HG03354 (cell line): ENCODE results near the gene KCNAB2.

Experiments
- ATAC-seq: cut with Tn5 transposase; IDR thresholded peaks from one replicate; pipeline ENCODE4 v1.9.1; 2021; ENCODE audit warnings: mild to moderate bottlenecking; ENCODE audit not compliant: unreplicated experiment, poor library complexity, severe bottlenecking

The KCNAB2 gene

DNA sequence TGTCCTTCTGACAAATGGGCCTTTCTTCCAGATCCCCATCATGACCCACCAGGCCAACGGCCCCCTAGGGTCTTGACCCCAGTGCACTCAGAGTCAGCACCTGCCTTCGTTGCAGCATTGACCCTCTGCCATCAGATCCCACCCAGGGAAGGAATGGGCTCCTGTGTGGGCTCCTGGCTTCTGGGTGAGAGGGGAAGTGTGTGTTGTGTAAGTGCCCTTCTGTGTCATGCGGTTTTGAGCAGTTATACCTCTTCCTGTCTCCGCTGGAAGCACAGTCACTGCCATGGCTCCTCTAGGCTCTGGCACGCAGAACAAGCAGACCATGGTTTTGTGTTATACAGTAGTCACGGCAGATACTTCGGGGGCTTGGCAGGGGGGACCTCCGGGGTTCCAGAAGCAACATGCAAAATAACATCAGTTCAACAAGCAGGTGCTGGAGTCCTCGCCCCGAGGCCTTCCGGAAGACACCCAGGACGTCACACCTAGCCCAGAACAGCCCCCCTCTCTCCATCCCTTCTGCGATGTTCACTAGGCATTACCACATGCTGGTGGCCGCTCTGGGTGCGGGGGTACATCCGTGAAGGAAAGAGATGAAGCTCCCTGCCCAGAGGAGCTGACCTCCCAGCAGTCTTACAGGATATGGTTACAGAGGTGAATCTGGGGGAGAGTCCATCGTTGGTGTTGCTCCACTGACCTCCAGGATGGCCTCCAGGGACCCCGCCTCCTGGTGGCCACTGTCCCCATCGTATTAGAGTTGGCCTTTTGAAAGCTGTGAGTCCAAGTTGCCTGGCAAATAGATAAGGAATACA lies 17.4 kb upstream of the KCNAB2 start:
- peak; percentile 30 for ATAC-seq

DNA sequence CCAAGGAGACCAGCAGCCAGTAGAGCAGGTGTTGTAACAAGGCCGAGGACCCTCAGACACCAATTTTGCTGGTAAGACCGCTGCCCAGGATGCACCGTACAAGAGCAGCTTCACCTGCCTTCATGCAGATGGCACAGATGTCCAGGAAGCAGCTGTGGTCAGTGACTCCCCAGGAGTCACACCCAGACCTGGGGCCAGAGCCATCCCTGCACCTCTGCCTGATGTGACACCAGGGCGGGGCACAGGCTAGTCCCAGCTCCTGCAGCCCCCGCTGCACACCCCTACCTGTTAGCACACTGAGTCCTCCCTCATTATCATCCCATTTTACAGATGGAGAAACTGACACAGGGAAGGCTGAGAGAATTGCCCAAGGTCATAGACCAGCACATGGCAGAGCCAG lies 16.3 kb upstream of the KCNAB2 start:
- ATAC-seq: no peak

DNA sequence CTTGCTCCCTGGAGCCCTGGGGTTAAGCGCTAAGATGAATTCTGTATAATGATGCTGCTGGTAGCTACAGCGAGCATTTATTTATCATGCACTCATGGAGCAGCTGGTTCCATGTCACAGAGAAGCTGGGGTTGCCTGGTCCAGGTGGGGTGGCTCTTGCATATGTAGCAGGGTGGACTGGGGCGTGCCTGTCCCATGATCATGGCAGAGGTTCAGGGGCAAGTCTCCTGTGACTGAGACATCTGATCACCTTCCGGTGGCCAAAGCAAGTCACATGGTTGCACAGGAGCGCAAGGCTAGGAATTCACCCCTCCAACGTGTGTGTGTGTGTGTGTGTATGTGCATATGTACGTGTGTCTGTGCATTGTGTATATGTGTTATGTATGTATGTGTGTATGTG lies 15.6 kb upstream of the KCNAB2 start:
- ATAC-seq: no peak

DNA sequence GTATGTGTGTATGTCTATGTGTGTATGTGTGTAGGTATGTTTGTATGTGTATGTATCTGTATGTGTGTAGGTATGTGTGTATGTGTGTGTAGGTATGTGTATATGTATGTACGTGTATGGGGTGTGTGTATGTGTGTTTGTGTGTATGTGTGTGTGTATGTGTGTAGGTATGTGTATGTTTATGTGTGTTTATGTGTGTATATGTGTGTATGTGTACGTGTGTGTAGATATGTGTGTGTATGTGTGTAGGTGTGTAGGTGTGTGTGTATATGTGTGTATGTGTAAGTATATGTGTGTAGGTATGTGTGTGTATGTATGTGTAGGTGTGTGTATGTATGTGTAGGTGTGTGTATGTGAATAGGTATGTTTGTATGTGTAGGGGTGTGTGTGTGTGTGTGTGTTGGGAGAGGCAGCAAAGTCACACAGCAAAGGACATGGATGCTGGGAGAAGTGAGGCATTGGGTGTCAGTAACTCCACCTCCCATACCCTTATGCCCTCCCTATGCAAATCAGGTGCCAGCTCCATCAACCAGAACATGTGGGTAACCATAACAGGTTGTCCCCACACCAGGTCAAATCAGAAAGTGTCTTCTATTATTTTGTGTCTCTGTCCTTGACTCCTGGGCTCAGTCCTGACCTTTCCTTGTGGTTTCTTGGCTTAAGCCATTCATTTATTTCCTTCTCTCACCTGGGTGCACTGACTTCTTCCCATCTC lies 15.0 kb upstream of the KCNAB2 start:
- ATAC-seq: no peak

DNA sequence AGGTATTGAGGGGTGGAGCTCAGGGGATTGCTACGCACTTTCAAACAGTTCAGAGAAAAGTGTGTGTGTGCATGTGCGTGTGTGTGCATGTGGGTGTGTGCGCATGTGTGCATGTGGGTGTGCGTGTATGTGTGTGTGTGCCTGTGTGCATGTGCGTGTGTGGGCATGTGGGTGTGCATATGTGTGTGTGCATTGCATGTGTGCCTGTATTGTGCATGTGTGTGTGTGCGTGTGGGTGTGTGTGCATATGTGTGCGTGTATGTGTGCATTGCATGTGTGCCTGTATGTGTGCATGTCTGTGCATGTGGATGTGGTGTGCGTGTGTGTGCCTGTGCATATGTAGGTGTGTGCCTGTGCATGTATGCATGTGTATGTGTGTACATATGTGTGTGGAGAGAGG lies 12.6 kb upstream of the KCNAB2 start:
- no peak for ATAC-seq

DNA sequence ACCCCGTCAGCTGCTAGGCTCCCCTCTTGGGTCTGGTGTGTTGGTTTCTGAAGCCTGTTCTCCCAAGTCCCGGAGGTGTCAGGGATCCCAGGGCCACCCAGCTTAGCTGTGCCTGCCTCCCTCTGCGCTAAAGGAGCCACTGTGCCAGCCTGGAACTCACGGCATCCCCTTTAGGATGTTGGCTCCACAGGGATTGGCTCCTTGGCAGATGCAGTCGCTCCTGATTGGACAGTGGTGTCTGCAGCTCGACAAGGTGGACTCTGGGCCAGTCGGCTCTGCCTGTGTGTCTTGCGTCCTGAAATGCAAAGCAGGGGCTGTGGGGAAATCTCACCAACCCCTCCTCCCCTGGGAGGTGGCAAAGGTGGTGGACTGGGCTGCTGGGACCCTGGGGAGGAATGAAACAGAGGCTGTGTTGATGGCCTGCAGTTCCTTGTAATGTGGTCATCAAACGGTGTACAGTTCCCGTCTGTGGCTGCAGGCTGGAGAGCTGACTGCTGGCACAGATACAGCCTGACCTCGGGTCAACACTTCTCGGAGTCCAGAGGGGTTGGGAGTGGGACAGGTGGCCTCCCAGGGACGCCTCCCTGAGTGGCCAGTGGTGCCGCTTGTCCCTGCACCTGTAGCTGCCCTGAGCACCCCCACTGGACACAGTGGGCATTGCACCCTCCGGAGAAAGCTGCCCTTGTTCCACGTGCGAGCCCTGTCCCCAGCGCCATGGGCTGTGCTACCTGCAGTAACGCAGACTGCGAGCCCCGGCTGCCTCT lies 11.5 kb upstream of the KCNAB2 start:
- no peak for ATAC-seq

DNA sequence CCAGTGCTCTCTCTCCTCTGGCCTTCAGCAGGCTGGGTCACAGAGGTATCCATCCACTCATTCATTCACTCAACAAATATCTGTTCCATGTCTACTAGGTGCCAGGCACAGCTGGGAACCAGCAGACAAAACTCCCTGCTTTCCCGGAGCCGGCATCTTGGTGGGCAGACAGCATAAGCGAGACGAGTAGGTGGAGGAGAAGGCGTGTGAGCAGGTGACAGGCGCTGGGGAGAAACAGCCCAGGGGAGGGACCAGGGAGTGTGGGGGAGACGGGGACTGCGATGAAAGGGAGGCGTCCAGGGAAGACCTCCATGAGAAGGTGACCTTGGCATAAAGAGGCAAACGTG lies 11.0 kb upstream of the KCNAB2 start:
- ATAC-seq: no peak

DNA sequence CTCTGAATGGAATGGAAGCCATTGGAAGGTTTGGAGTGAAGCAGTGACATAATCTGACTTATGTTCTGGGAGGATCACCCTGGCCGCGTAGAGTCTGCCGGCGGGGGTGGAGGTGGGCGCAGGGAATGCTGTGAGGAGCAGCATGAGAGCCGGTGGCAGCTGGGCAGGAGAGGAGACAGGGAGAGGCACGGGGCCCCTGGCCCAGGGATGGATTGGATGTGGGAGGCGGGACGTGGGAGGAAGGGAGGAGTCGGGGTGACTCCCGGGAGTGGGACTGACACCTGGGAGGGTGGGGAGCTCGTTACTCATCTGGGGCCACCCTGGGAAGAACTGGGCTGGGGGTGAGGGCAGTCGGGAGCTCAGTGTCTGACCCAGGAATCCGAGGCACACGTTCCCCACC lies 10.4 kb upstream of the KCNAB2 start:
- ATAC-seq: no peak

DNA sequence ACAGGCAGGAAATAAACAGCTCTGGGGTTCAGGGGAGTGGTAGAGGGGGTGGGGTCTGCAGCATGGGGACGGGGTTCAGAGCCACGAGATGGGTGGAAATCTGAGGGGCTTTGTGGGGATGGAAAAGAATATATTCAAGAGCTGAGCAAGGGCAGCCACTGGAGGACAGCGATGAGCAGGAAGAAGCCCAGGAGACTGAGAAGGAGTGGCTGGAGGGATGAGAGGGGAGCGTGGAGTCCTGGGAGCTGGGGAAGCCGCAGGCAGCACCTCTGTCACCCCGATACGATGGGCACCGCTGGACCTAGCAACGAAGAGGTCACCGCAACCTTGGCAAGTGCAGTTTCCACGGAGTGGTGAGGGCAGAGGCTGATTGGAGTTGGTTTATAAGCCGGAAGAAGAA lies 10.0 kb upstream of the KCNAB2 start:
- no peak for ATAC-seq

DNA sequence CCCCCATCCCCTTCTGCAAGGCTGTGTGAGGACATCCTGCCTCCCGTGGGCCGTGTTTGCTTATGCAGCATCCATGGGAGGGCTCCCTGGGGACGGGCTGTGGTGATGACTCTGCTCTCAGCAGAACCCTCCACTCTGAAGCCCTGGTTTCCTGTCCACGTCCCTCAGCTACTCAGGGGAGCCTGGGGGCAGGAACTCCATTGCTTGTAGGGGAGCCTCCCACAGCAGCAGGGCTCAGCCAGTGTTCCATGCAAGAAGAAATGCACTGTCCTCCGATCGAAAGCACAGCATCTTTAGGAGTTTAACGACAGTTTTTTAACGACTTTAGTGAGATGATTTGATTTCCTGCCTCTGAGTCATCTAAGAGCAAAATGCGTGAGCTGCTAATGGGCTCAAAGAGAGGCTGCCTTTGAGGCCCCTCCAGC lies 8.3 kb upstream of the KCNAB2 start:
- ATAC-seq: peak; percentile 89

DNA sequence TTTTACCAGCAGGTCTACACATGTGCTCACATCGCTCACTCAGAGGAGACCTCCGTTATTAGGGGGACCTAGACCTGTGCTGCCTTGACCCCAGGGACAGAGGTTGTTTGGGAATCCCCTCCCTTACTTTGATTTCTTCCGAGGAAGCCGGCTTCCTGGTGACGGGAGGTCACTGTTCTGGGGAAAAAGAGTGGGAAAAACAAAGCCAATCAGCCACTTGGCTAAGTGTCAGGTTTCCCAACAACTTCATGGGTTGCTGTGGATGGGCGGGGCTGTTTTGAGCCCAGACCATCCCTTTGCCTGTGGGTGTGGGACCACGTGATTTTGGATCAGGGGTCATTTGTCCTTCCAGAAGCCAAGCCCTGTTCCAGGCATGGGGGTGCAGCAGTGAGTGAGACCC lies 7.1 kb upstream of the KCNAB2 start:
- no peak for ATAC-seq

DNA sequence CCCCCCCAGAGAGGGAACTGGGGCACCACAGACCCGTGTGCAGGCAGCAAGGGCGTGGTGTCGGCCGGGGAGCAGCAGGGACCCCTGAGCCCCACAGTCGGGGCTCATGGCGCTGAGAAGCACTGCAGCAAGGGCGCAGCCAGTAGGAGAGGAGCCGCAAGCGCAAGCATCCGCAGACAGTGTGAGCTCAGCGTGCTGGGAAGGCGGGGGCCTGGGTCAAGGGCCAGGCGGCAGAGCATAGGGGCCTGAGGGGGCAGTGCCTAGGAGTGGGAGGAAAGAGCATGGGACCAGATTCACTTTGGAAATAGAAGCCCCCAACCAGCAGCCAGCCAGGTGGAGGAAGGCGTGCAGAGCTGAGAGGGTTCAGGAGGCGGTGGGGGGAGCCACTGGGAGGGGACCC lies 6.7 kb upstream of the KCNAB2 start:
- ATAC-seq: no peak

DNA sequence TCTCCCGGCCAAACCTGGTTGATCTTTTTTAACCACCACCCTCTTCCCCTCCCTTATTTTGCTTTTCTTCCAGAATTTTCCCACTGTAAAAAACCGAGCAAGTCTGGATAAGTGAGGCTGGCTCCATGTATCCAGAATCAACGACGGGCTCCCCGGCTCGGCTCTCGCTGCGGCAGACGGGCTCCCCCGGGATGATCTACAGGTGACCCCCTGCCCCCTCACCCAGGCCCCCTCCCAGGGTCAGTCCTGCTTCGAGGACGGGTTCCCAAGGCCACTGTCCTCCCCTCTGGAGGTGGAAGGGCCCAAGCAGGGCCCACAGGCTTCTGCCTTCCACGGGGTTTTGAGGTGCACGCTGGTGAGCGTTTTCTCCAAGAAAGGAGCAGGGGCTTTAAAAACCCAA lies 5.2 kb upstream of the KCNAB2 start:
- ATAC-seq: no peak

DNA sequence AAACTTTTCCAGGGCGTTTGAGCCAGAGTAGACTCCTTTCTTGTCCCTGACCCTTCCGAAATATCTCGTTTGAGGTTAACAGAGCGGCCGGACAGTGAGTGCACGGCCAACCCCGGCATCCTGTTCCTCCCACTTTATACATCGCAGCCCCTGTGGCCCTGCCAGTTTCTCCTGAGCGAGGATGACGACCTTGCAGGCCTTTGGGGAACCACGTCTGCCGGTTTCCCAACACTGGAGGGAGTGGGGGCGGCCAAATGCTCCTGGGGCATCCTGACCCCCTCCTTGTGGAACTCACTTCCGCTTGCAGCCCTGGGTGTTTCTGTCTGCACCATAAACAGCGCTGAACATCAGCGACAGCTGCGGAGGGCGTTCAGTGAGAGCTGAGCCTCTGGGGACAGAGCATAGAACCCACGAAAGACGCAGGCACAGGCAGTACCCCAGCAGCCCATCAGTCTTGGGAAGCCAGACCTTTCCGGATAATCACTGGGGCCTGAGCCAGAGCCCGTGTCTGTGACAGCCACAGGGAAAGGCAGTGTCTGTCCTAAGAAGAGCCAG lies 4.8 kb upstream of the KCNAB2 start:
- ATAC-seq: no peak

DNA sequence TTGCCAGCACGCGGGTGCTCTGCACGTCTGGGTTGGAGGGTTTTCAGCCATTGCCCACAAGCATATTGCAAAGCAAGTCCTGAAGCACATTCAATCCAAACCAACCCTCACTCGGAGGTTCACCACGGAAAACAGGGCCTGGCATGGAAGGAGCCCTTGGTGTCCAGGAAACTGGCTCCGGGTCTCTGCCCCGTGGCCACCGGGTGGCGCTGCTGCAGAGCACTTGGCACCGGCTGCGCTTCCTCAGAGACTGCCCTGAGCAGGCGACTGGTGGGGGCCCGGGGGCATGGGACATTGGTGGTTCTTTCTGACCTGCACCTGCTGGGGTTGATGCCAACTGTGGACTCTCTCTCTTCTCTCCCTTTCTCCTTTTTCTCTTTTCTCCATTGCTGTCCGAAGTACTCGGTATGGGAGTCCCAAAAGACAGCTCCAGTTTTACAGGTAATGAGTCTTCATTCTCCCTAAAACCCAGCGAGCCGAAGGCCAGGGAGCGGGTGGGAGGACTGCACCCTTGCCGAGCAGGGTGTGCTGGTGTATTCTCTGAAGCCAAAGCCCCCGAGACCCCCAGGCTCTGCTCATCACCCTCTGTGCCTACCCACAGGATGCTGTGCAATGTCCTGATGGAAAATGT lies 4.1 kb upstream of the KCNAB2 start:
- no peak for ATAC-seq

DNA sequence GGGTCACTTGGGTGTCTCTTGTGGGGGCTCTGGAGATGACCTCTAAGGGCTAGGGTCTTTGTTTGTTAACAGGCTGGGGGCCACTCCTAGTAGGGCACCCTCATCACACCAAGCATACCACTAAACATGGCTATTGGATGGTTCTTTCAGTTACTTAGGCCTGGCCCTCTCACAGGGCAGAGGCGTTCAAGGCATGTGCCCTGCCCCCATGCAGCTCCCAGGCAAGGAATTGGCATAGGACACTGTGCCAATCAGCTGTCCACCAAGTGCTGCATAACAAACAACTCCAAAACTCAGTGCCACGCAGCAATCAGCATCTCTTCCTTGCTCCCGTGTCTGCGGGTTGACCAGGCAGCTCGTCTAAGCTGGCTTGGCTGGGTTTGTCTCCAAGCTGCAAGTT lies 2.1 kb upstream of the KCNAB2 start:
- no peak for ATAC-seq

DNA sequence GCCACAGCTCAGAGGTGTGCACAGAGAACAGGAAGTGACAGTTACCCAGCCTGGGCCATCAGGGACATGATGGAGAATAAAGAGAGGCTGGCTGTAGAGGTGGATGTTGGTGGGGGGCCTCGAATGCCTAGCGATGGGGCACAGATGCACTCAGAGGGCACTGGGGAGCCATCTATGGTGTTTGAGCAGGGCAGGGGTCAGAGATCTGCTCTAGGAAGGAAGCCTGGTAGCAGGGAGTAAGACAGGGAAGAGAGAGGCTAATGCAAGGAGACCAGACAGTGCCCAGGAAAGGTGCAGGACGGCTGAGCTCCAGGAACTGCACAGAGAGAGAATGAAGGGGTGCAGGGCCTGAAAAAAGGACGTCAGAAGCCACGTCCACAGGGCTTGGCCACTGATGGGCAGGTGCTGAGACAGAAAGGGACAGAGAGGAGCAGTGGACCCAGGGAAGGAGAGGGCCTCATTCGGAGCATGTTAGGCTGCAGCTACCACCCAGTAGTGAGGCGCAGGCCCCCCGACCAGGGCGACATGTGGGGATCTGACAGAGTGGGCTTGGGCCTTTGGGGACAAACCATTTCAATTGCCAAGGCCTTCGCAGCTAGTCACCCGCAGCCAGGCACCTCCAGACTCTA lies 1.1 kb upstream of the KCNAB2 start:
- no peak for ATAC-seq

DNA sequence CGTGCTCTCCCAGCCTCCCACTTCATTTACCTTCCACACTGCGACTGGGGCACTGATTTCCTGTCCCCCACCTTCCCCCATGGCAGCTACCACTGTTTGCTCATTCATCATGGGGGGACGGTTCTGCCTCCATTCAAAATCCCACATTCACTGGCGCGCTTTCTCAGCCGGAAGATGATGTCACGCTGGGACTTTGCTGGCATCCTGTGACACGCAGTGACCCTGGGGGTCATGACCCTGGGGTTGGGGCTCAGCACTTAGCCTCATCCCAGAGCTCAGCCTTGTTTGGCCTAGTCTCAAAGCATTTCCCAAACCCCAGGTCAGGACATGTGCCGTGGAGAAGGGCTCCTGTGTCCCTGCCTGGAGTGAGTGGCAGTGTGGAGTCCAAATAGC lies 582 bp upstream of the KCNAB2 start:
- ATAC-seq: no peak

DNA sequence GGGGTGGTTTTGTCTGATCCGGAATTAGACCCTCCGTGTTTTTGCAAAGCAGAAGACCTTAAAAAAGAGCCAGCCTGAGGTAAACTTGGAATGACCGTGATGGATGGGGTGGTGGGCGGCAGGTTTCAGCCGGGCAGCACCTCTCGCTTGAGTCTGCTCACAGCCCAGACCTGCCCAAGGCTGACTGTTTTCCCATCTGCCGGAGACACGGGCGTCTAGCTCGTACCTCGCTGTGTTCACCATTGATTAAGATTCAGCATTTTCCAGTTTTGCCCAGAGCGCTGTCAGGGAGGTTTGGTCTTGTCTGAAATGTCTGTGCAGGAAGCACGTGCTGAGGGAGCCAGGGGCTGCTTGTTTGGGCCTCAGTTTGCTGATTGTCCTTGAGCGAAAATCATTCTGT lies 591 bp downstream of the KCNAB2 start:
- ATAC-seq: no peak
